K562 (cell line): ENCODE measurements around the gene STK32C. TPM values are rescaled to one million over a fixed set of nuclear protein-coding genes. Genes with fewer than 3 reads are reported as not detected.

Source experiments
- ATAC-seq: fragments of 200-7000 bp; cut with Tn5 transposase; 3 replicates; pipeline ENCODE4 v1.9.1; 2020; ENCODE audit warnings: moderate library complexity
- BruUV-seq: library from RNA; stranded (reverse); fragments of 400-500 nt; replicated peaks from 2 replicates; lab custom pipeline; 2021; lab: Mats Ljungman, UMichigan
- CTCF ChIA-PET: fragments of 300-600 bp; formaldehyde crosslinking; extraction: SDS; loops from one replicate; lab custom pipeline; 2021; ENCODE audit warnings: low intra/inter-chr PET ratio; lab: Yijun Ruan, JAX
- POLR2A ChIA-PET: fragments of 300-600, 350-650 bp; sonication (Branson Sonifier 250); formaldehyde crosslinking; extraction: SDS; loops from one replicate; lab custom pipeline; 2021; ENCODE audit warnings: antibody characterized with exemption, inconsistent platforms; lab: Yijun Ruan, JAX
- DNase-seq, 4 experiments: peaks; one replicate each; pipeline versions ENCODE4 v3.0.0 to v3.0.0-alpha.2; 2011 to 2018; ENCODE audit warnings: low spot score in 3 of 4, mixed read lengths in 3 of 4; ENCODE audit errors: extremely low read depth in 1 of 4
- FAIRE-seq: peaks from 2 replicates; lab custom pipeline; 2011; peaks lifted over from hg19 to GRCh38; lab: Jason Lieb, UNC
- H2AFZ ChIP-seq: 2 replicates; pipeline ENCODE4 v1.6.0; 2011; ENCODE audit warnings: low read depth, low read length, control low read depth, inconsistent platforms
- H3K27ac ChIP-seq: fragments of 200-600 bp; 3 replicates; pipeline ENCODE4 v1.8.0; 2011; ENCODE audit warnings: low read depth, mild to moderate bottlenecking, control low read depth, inconsistent platforms, low read length, moderate library complexity, mixed read lengths; ENCODE audit errors: extremely low read depth
- H3K27me3 ChIP-seq, 2 experiments: fragments of 300-600 bp in 1 of 2; 2 replicates in 1 of 2; 3 replicates in 1 of 2; pipeline versions ENCODE4 v1.6.0 to v1.8.0; 2011; ENCODE audit warnings: inconsistent platforms in 2 of 2, low read length in 2 of 2, mild to moderate bottlenecking in 1 of 2, mixed read lengths in 1 of 2, moderate library complexity in 1 of 2; ENCODE audit not compliant: control insufficient read depth in 2 of 2, insufficient read depth in 2 of 2
- H3K36me3 ChIP-seq: fragments of 300-600 bp; 3 replicates; pipeline ENCODE4 v1.8.0; 2011; ENCODE audit warnings: mild to moderate bottlenecking, low read length, inconsistent platforms; ENCODE audit not compliant: control insufficient read depth, insufficient read depth
- H3K4me1 ChIP-seq, 2 experiments: fragments of 200-600 bp in 1 of 2; replicated peaks in 1 of 2; 2 replicates in 1 of 2; 3 replicates in 1 of 2; pipeline versions ENCODE4 v1.5.1 to v1.8.0; 2011; ENCODE audit warnings: inconsistent platforms in 2 of 2, low read length in 2 of 2, mild to moderate bottlenecking in 1 of 2, mixed read lengths in 1 of 2, moderate library complexity in 1 of 2; ENCODE audit not compliant: control insufficient read depth in 2 of 2, insufficient read depth in 2 of 2
- H3K4me2 ChIP-seq: 2 replicates; pipeline ENCODE4 v1.6.1; 2011; ENCODE audit warnings: low read length, control low read depth, inconsistent platforms, mixed read lengths; ENCODE audit not compliant: insufficient read depth
- H3K4me3 ChIP-seq: fragments of 200-600 bp; sonication (generic), shearing (Covaris generic); 2 replicates; pipeline ENCODE4 v1.5.1; 2016; ENCODE audit warnings: control low read depth, inconsistent platforms
- H3K79me2 ChIP-seq: fragments of 200-600 bp; 3 replicates; pipeline ENCODE4 v1.8.0; 2011; ENCODE audit warnings: low read length, inconsistent platforms; ENCODE audit not compliant: control insufficient read depth, insufficient read depth
- H3K9ac ChIP-seq, 2 experiments: 2 replicates each; pipeline versions ENCODE4 v1.6.0 to v1.6.1; 2011; ENCODE audit warnings: low read depth in 2 of 2, low read length in 2 of 2, control low read depth in 1 of 2, inconsistent platforms in 1 of 2, mild to moderate bottlenecking in 1 of 2, mixed read lengths in 1 of 2; ENCODE audit not compliant: insufficient read depth in 1 of 2
- H3K9me1 ChIP-seq: one replicate; pipeline ENCODE4 v1.6.0; 2011; ENCODE audit warnings: inconsistent platforms, mild to moderate bottlenecking, low read length, moderate library complexity; ENCODE audit not compliant: control insufficient read depth, insufficient read depth
- H3K9me3 ChIP-seq: replicated peaks from 2 replicates; pipeline ENCODE4 v1.5.1; 2011; ENCODE audit warnings: low read depth, low read length, inconsistent platforms; ENCODE audit not compliant: control insufficient read depth, insufficient read depth
- H4K20me1 ChIP-seq: replicated peaks from 2 replicates; pipeline ENCODE4 v1.6.1; 2011; ENCODE audit warnings: low read length, inconsistent platforms, mixed read lengths; ENCODE audit not compliant: control insufficient read depth, insufficient read depth
- CREB5 ChIP-seq: fragments of 250-450 bp; sonication (Bioruptor Pico); IDR thresholded peaks from 2 replicates; pipeline ENCODE4 v1.5.0; 2020; ENCODE audit warnings: mild to moderate bottlenecking
- CUX1 ChIP-seq: fragments of 200-800 bp; sonication (Bioruptor generic); IDR thresholded peaks from 2 replicates; pipeline ENCODE4 v1.6.1; 2016; ENCODE audit warnings: missing genetic modification characterization, missing compliant biosample characterization
- EP400 ChIP-seq: fragments of 450-650 bp; IDR thresholded peaks from 2 replicates; pipeline ENCODE4 v1.6.1; 2017; ENCODE audit warnings: antibody characterized with exemption, mild to moderate bottlenecking, moderate library complexity
- HNRNPK ChIP-seq: fragments of 200-400 bp; formaldehyde crosslinking; IDR thresholded peaks from one replicate; pipeline ENCODE4 v1.6.1; 2018; ENCODE audit warnings: mild to moderate bottlenecking, low read depth, low read length; ENCODE audit not compliant: poor library complexity, severe bottlenecking
- MNT ChIP-seq, 2 experiments: fragments of 450-650 bp; conservative IDR thresholded peaks; 2 replicates each; pipeline ENCODE4 v1.6.1; 2017; ENCODE audit warnings: mild to moderate bottlenecking in 2 of 2, moderate library complexity in 2 of 2
- SMAD4 ChIP-seq: fragments of 250-450 bp; sonication (Bioruptor Pico); conservative IDR thresholded peaks from 2 replicates; pipeline ENCODE4 v1.8.0; 2021; ENCODE audit warnings: inconsistent platforms, mild to moderate bottlenecking, moderate library complexity
- SUPT5H ChIP-seq: fragments of 450-650 bp; IDR thresholded peaks from 2 replicates; pipeline ENCODE4 v1.6.1; 2016
- TGIF2 ChIP-seq: sonication (generic); formaldehyde crosslinking; IDR thresholded peaks from 2 replicates; pipeline ENCODE4 v1.8.1; 2022; ENCODE audit warnings: mild to moderate bottlenecking, missing genetic modification reagents, moderate library complexity
- USF1 ChIP-seq: sonication (generic); formaldehyde crosslinking; IDR thresholded peaks from 2 replicates; pipeline ENCODE4 v1.9.0; 2022; ENCODE audit warnings: mild to moderate bottlenecking, missing genetic modification reagents
- VEZF1 ChIP-seq: fragments of 200-800 bp; sonication (Bioruptor generic); IDR thresholded peaks from 2 replicates; pipeline ENCODE4 v1.6.1; 2017; ENCODE audit warnings: missing genetic modification characterization, missing compliant biosample characterization
- ZFX ChIP-seq: sonication (generic); formaldehyde crosslinking; IDR thresholded peaks from 2 replicates; pipeline ENCODE4 v1.8.0; 2022; ENCODE audit warnings: mild to moderate bottlenecking, missing genetic modification reagents, moderate library complexity
- ZSCAN32 ChIP-seq: fragments of 450-650 bp; formaldehyde crosslinking; IDR thresholded peaks from 2 replicates; pipeline ENCODE4 v1.4.0; 2020; ENCODE audit warnings: mild to moderate bottlenecking, moderate library complexity
- WGBS: fragments of 100-300 bp; shearing (Covaris generic); methylation state at CpG from one replicate; pipeline ENCODE4 v1.1.6; 2016; ENCODE audit warnings: low coverage, mixed read lengths; ENCODE audit not compliant: insufficient coverage; ENCODE audit errors: missing lambda C conversion rate; 5-methylcytosine and 5-hydroxymethylcytosine counted together
- in situ Hi-C: fragments of 300-500 bp; cut with MboI; formaldehyde crosslinking; loops from 4 replicates; pipeline ENCODE4 v1.15.0; 2018; ENCODE audit warnings: inconsistent platforms, mixed read lengths
- intact Hi-C: fragments of 100-400 bp; cut with micrococcal nuclease; formaldehyde crosslinking; loops from 2 replicates; pipeline ENCODE4 v1.14.2; 2022
- polyA plus RNA-seq, 8 experiments: library from polyadenylated mRNA; depleted of rRNA in 4 of 8; stranded (reverse) in 5 of 8; unstranded in 3 of 8; fragments of >200 nt; fragmentation: Nextera tagmentation in 2 of 8; fragmentation: Illumina TruSeq in 1 of 8; extraction: Ambion mirVana in 2 of 8; extraction: Trizol in 1 of 8; gene quantifications; 2 replicates each; pipeline versions ENCODE4 v1.2.1 to v1.2.3, GENCODE V29; 2011 to 2014; ENCODE audit warnings: inconsistent platforms in 1 of 8, missing spikeins in 1 of 8
- total RNA-seq, 7 experiments: library from RNA; depleted of rRNA in 6 of 7; stranded (reverse); fragments of >200 nt in 6 of 7; fragmentation: Illumina TruSeq in 2 of 7; extraction: Trizol in 2 of 7; gene quantifications; 2 replicates each; pipeline versions ENCODE4 v1.2.1 to v1.2.3, GENCODE V29; 2011 to 2021; ENCODE audit warnings: low replicate concordance in 1 of 7

STK32C gene
- total and polyA plus RNA-seq, 9 of the 15 experiments (the other 6 are each of a cell fraction or from before 2014, with no cell fraction given), result 1.5 to 20.9 (median 6.5) TPM

- Histone ChIP-seq H4K20me1 (peaks cover 8% of the 10 kb centered on the region; the same call in 1 of the 2 replicates), H3K4me1 (peaks cover 0 to 10% of the 10 kb centered on the region in 2 experiments; a peak in 1 of 5 replicates), H3K79me2 (no peaks in the 10 kb centered on the region), H3K4me3 (no peak overlapping the region), H2AFZ (no peak overlapping the region), H3K9me1 (no peaks in the 10 kb centered on the region), H3K9ac (no peak overlapping the region), H3K9me3 (no peaks in the 10 kb centered on the region), H3K36me3 (no peaks in the 10 kb centered on the region), H3K27ac (no peak overlapping the region), H3K4me2 (no peak overlapping the region), H3K27me3 (peaks cover 5 to 41% of the 10 kb centered on the region in 2 experiments; a peak in 4 of 5 replicates)
- ChIA-PET CTCF (no interaction called here), POLR2A (no interaction called here)
- 0% methylated on average over 3 of the region's 5 CpGs for WGBS
- FAIRE-seq (no peak), ATAC-seq (no peak), DNase-seq (no peak)
- in situ Hi-C loops, result no loop called here
- intact Hi-C loops, result no loop called here
- BruUV-seq, result no TSS peak
- TF ChIP-seq TGIF2 (CRISPR knock-in tag) (no peak), MNT (conservative IDR thresholded peaks at IDR 0.05) (no peak), SMAD4 (CRISPR knock-in tag) (no peak), HNRNPK (no peak), SUPT5H (no peak), EP400 (no peak), CREB5 (no peak), ZSCAN32 (CRISPR knock-in tag) (no peak), CUX1 (CRISPR knock-in tag) (no peak), USF1 (CRISPR knock-in tag) (no peak), VEZF1 (CRISPR knock-in tag) (no peak), ZFX (CRISPR knock-in tag) (no peak)
Observed at GRCh38 chr10:132291826-132292225, 15.9 kb downstream of the STK32C start.
